GM21515 (cell line): ENCODE measurements around the gene RIN3.

Source experiments
- ATAC-seq: cut with Tn5 transposase; IDR thresholded peaks from one replicate; pipeline ENCODE4 v1.9.1; 2021; ENCODE audit not compliant: unreplicated experiment

The RIN3 gene

DNA sequence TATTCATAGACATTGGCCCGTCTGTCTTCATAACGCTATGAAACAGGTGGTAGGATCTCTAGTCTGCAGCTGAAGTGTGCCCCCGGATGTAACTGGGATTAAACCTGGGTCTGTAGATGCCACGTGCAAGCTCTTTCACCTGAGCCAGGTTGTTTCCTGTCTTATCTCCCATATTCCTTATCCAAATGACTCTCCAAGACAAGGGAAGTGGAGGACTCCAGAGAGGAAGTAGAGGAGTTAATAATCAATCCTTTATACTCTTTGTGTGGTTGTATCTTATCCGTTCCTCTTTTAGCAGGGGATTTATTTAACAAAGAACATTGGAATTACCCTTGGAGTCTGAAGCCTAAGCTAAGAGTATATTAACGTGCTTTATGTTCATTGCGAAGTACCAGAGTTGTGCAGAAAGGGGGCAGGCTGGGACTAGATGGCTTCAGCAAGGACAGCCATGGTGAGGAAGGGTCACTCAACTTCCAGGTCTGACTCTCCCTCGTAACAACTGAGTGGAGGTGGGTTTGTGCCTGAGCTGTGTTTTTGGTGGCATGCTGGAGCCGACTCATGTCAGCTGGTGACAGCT is 82.8 kb downstream of the RIN3 start:
- ATAC-seq, result no peak

DNA sequence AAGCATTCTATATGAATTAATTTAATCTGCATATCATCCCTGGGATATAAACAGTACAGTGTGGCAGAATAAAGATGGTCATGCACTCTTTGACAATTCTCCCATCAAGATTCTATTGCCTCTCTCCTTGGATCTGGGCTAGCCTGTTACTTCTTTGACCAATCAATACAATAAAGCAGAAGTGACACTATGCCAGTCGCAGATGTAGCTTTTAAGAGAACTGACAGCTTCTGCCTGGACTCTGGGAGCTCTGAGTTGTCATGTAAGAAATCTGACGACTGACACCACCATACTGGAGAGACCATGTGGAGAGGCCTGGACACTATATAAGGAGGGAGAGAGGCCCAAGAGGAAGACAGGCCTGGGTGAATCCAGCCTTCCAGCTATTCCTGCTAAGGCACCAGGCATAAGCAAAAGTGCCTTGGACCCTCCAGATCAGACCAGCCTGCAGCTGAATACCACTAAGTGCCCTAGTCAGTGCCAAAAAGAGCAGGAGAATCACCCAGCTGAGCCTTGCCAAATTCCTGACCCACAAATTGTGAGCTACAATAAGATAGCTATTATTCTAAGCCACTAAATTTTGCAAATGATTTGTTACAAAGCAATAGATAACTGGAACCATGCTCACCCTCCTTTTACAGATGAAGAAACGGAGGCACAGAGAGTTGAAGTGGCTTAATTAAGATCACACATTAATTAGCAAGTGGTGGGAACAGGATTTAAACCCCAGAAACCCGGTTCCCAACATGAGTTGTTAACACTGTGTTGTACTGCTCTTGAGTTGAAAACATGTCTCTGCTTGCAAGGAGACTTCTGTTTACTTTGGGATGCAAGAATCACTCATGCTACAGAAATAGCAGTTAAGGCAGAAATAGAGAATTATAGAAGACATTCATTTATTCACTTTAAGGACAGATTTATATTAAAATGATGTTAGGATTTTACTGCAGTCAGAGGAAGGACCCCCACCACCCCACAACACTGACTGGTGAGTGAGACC is 84.6 kb downstream of the RIN3 start:
- no peak for ATAC-seq

DNA sequence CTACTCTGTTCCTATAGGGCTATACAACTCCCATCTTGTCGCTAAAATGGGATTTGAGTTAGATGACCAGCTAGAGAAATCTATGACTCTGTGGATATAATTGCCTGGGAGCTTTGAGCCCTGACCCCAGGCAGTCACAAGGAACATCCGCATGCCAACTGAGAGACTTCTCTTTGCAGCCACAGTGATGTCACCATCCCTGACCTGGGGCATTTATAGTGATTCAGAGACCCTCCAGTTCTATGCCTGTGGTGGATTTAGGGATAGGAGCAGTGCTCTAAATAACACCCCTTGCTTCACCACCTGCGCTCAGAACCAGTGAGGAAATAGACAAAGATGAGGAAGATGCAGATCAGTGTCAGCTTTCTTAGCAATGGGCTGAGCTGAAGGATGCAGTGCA is 86.2 kb downstream of the RIN3 start:
- no peak for ATAC-seq

DNA sequence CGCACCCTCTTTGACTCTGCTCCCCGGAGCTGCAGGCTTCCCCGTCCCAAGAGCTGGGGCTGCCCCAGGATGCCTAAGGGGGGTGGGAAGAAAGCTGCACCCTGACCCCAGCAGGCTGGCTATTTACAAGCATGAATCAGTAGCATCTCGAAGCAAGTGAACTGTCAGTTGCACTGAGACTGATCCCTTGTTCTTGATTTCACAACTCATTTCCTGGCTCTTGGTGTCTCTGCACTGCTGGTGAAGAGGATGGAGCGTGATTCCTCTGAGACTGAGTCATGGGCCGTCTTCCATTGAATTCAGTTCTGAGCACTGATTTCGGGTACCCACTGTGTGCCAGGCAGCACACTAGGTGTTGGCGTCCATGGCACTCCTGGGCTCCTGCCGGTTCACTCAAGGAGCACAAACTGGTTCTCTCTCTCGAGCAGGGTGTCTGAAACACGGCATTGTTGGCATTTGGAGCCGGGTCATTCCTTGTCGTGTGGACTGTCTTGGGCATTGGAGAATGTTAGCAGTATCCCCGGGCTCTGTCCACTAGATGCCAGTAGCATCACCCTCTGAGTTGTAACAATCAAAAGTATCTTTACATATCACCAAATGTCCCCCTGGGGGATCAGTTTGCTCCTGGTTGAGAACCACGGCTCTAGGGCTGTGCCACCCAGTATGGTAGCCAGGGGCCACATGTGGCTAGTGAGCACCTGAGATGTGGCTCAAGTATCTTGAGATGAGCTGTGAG is 86.9 kb downstream of the RIN3 start:
- ATAC-seq, result no peak

DNA sequence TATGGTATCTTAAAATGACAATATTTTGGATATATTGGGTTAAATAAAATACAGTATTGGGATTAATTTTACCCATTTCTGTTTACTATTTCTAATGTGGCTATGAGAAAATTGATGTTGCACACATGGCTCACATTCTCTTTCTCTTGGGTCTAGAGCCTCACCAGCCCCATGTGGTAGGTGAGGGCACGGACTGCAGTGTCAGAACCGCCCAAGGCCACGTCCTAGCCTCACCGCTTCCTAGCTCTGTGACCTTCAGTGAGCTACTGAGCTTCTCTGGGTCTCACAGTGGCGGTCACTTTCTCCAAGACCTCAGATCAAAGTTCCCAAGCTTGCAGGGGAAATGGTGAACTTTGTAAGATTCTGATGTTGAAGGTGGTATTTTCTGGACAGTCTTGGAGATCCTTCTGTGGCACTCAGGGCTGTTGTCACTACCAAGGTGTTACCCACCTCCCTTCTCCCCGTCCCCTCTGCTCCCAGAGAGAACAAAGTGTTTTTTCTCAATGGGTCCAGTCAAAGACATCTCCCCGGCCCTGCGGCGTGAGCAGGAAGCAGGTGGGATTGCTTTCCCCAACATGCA is 87.6 kb downstream of the RIN3 start:
- no peak for ATAC-seq

DNA sequence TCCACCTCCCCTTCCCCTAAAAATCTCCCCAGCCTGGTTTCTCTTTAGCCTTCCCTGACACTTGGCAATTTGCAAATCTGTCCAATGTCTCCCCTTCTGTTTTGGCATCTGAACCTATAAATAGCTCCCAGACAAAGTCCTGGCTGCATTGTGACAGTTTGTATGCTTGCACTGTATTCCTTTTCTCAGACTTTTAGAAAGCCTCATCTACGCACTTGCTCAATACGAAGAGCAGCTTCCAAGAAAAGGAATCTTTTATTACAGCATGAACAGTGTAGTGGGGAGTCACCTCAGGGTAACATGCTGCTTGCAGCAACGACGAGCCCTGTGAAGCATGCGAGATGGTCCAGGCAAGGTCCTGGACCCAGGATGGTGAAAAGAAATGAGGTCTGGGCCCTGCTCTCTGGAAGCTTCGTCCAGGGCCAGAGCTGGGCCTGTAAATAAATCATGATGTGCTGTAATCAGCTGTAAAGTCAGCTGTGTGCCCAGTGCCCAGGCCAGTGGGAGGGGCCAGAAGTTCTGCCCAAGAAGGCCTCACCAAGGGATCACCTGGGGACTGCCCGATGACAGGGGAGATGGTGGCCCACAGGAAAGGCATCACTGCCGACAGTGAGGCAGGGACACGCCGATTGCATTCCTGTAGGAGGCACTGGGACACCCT is 88.3 kb downstream of the RIN3 start:
- ATAC-seq, result no peak

DNA sequence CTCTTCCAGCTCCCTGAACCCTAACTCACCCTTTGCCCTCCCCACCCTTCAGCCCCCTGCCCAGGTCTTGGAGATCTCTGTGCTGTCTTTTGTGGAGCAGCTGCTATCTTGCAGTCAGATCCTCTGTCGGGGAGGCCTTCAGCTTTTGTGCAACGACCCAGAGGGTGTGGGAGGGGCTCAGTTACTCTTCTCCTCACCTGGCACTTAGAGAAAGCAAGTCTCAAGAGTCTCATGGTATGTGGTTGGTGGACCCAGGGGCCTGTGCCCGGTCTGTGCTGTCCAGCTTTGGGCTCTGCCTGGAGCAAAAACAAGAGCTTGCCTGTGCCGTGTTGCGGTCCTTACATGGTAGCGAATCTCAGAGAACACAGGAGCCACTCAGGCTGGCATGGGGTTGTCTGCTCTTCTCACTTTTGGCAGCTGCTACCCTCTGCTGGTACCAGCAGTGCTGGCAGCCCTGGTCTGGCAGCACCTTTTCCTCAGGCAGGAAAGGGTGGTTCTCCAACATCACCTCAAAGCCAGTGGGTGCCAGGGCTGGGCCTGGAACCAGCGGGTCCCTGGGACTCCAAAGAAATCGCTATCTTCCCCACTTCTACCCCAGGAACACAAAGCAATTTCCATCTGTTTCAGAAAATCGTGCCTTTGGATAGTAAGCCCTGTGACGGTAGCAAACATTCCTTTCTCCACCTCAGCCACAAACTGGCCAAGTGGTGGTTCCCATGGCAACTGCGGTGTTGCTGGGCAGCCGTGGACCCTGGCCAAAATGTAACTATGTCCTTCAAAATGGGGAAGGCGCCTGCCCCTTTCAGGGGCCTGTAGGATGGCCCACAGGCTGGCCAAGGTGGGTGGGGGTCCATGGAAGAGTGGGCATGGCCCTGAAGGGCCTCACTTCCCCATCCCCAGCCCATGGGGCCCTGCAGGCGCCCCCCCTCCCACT is 90.0 kb downstream of the RIN3 start:
- no peak for ATAC-seq

DNA sequence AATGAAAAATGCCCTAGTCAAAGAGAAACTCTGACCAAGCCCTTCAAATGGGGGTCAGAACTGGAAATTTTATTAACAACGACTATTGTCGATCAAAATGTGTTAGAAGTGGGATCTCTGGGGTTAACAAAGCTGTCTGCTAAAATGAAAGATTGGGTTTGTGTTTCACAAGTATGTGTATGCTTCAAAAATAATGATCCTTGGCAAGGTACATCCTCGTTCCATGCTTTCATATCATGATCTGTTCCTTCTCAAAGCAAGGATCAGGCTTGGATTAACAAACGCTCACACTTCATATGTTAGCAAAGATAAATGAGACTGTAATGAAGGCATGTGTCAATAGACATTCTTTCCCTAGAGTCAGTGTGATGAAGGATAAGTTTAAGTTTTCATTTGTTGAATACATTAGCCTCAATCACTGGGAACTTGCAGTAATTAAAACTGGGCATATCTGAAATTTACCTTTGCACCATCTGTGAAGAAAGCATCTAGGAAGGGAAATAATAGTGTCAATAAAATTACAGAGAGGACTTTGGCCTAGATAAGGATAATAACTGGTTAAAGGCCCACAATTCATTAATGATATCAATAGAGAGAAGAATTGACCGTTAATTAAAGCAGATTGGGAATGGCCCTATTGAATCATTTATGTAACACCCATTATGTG is 91.8 kb downstream of the RIN3 start:
- ATAC-seq, result no peak

DNA sequence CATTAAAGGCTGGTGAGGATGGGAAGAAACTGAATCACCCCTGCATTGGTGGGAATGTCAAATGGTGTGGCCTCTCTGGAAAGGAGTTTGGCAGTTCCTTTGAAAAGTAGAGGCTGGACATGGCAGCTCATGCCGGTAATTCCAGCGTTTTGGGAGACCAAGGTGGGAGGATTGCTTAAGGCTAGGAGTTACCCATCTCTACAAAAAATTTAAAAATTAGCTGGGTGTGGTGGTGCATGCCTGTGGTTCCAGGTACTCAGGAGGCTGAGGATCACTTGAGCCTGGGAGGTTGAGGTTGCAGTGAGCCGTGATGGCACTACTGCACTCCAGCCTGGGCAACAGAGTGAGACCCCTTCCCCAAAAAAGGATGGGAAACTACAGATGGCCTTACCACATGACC is 93.7 kb downstream of the RIN3 start:
- ATAC-seq, result no peak

DNA sequence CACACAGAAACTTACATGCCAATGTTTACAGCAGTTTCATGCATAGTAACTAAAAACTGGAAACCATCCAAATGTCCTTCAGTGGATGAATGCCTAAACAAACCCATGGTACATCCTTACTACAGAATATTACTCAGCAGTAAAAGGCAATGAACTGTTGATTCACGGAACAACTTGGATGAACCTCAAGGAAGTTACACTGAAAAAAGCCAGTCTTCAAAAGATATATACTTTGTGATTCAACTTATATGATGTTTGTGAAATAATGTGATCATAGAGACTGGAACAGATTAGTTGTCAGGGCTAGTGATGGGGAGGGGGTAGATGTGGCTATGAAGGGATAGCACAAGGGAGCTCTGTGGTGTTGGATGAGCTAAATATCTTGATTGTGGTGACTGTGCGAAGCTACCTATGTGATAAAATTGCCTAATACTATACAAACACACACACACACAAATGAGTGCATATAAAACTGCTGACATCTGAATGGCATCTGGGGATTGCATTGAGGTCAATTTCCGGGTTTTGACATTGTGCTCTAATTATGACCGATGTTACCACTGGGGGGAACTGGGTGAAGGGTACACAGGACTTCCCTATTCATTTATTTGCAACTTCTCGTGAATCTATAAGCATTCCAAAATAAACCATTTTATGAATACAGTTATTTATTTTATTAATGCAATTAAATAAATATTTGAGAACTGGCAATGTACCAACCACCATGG is 94.3 kb downstream of the RIN3 start:
- ATAC-seq, result no peak

DNA sequence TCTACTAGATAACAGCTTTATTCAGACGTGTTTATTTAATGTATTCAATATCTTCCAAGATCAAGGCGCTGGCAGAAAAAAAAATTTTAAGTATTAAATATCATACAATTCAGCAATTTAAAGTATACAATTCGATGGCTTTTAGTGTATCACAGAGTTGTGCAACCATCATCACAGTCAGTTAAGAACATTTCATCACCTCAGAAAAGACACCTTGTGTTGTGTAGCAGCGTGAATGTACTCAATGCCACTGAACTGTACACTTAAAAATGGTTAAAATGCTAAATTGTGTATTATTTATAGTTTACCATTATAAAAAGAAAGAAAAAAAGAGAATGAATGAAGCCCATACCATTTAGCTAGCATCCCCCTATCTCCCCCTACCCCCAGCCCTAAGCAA is 96.4 kb downstream of the RIN3 start:
- no peak for ATAC-seq

DNA sequence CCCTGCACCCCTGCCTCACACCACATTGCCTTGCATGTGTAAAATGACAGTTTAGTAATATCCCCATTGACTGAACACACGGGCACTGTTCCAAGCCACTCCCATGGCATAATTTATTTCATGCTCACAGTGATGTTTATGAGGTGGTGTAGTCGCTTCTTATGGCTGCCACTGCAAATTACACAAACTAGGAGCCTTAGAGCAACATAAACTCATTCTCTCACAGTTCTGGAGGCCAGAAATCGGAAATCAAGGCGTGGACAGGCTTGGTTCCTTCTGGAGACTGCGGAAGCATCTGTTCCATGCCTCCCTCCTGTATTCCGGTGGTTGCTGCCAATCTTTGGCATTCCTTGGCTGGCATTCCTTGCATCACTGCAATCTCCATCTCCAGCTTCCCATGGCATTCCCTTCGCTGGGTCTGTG is 97.3 kb downstream of the RIN3 start:
- ATAC-seq, result no peak

DNA sequence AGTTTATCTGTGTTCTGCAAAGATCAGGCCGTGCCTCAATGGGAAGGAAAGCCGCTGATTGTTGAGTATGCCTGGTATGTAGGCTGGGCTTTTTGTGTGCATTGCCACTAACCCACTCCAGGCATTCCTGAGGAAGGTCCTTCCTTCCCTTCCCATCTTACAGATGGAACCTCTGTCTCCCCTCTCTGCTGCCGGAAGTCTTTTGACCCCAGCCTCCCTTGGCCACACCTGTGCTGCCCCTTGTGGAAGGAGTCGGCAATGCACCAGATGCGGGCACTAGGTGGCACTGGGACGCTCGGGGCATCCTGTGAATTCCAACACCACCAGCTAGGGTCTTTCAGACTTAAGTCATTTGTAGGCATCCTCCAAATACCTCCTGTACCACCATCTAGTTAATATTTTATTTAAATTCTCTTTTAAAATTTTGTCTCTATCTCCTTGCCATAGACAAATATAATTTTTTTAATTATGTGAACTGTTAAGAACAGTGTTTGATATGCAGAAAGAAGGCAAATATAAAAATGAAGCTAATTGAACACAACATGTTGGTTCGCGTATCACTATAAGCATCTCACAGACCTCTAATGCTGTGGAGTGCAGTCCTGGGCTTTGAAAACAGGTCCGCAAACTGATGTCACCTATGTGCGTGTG is 99.6 kb downstream of the RIN3 start:
- no peak for ATAC-seq

DNA sequence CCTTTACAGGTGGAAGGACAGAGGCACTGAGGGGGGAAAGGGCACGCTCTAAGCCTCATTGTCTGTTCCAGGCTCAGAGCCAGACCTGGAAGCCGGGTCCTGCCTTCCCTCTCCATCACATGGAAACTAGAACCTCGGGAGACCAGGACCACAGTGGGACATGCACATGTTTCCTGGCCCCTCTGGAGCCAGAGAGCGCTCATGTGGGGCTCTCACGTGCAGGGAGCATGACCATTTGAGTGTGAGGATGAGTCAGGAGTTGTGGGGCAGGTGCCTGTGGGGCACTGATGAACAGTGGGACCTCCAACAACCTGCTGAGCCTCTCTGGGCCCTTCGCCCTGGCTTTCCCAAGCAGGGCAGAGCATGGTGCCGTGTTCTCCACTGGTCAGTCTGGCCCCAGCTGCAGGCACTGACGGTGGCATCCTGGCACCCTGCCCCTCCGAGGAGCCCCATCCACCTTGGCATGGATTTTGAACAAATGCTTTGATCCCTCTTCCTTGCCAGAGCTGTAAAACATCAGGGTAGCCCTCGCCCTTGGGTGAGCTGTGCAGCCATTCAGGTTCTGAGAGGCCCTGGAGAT is 100.2 kb downstream of the RIN3 start:
- ATAC-seq, result no peak

DNA sequence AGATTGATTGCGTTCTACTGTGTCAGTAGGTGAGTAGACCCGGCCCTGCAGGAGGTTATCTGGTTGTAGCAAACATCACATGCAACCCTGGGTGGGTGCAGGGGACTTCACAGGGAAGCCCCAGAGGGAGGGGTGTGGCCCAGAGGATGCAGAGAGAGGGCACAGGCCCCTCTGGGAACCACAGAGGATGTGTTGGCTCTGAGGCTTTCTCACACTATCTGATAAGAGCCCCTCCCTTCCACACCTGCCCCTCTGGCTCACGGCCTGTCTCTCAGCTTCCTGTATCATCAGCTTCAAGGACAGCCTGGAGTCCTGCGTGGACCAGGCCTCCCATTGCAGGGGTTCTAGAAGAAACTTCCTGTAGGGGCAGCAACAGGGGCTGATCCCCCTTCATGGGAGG is 101.9 kb downstream of the RIN3 start:
- ATAC-seq, result peak; percentile 55

DNA sequence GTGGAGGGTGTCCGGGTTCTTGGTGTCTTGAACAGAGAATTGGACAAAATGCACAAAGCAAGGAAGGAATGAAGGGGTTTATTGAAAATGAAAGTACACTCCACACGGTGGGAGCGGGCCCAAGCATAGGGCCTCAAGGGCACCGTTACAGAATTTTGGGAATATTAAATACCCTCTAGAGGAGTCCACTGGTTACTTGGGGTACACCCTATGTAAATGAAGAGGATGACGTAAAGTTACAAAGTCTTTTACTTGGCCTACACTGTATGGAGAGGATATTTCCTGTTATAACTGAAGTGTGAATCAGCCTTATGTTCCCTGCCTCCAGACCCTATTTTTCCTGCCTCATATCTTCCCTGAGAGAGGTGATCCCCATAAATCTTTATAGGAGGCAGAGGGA is 102.6 kb downstream of the RIN3 start:
- no peak for ATAC-seq

DNA sequence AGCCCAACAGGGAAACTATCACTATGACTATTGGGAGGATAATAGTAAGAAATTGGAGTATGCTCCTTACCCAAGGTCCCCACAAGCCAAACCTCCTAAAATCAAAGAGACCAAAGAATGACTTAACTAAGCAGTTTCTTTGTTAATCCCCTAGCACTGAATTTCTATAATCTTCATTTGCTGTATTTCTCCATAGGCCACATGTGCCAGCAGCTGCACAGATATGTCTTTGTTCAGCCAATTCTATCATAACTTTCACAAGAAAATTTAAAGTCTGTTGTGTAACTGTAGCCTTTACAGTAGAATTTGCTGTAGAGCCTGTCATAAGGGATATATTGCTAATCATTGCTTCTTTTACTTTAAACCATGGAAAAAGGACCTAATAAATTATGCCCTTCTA is 104.0 kb downstream of the RIN3 start:
- ATAC-seq, result no peak
